ENCODE measurements around the gene ECI2.

- TF ChIP-seq CTCF (IDR thresholded peaks at IDR 0.05), result no peak
- TF ChIP-seq POLR2A (IDR thresholded peaks at IDR 0.05), result no peak
Observed at GRCh38 chr6:4172368-4172767, 37.0 kb upstream of the ECI2 start.
